Lower leg skin (tissue), 3 donors: ENCODE results near the gene PHOX2B.

Experiments used
- CTCF ChIP-seq, 3 donors: fragments of 450-650 bp; IDR thresholded peaks; one replicate each; pipeline ENCODE4 v1.5.1; 2016; ENCODE audit warnings: antibody characterized with exemption in 3 of 3, mild to moderate bottlenecking in 3 of 3, moderate library complexity in 2 of 3
- POLR2A ChIP-seq, 2 donors: fragments of 450-650 bp; IDR thresholded peaks; one replicate each; pipeline ENCODE4 v1.6.1; 2016 to 2017; ENCODE audit warnings: antibody characterized with exemption in 2 of 2, mild to moderate bottlenecking in 1 of 2, moderate library complexity in 1 of 2

GRCh38 chr4:41776466-41776865 is 27.9 kb upstream of the PHOX2B start:
- TF ChIP-seq CTCF (IDR thresholded peaks at IDR 0.05) (no peak), POLR2A (IDR thresholded peaks at IDR 0.05) (no peak)
